Neural progenitor cell (in vitro differentiated cells): Measurements from ENCODE around the gene TMEM178B.
"Not testable (repeated sequence)": the region's sequence is repeated elsewhere in the genome, so short reads cannot be mapped to it uniquely, and the experiment has no call there.

Experiments used
- CTCF ChIP-seq: fragments of 200-600 bp; sonication (generic); IDR thresholded peaks from 2 replicates; pipeline ENCODE4 v1.5.1; 2017; ENCODE audit warnings: antibody characterized with exemption, mild to moderate bottlenecking
- EZH2 ChIP-seq: fragments of 200-600 bp; sonication (generic); IDR thresholded peaks from 2 replicates; pipeline ENCODE4 v1.6.1; 2017; ENCODE audit warnings: antibody characterized with exemption, mild to moderate bottlenecking, moderate library complexity
- EZH2phosphoT487 ChIP-seq: fragments of 200-600 bp; sonication (generic); IDR thresholded peaks from 2 replicates; pipeline ENCODE4 v1.6.1; 2017; ENCODE audit warnings: antibody characterized with exemption

- TF ChIP-seq CTCF, EZH2, EZH2phosphoT487: not testable (repeated sequence)
Observed at GRCh38 chr7:141330285-141330684, 256.4 kb downstream of the TMEM178B start.
